GM19025 (cell line): ENCODE results near the gene ARHGAP18.
A peak's percentile ranks its signal among the peaks of the same experiment; 100 is the strongest.

Source experiments
- ATAC-seq: cut with Tn5 transposase; IDR thresholded peaks from one replicate; pipeline ENCODE4 v1.9.1; 2021; ENCODE audit warnings: mild to moderate bottlenecking, low read depth, moderate library complexity; ENCODE audit not compliant: unreplicated experiment

ARHGAP18 gene

GRCh38 chr6:129726650-129727049 lies 16.7 kb upstream of the ARHGAP18 start:
- ATAC-seq, result no peak

- no peak for ATAC-seq
Measured at GRCh38 chr6:129725341-129725740, 15.4 kb upstream of the ARHGAP18 start.

- no peak for ATAC-seq
Measured at GRCh38 chr6:129719692-129720091, 9.7 kb upstream of the ARHGAP18 start.

- no peak for ATAC-seq
Measured at GRCh38 chr6:129717277-129717676, 7.3 kb upstream of the ARHGAP18 start.

GRCh38 chr6:129713806-129714333 lies 3.9 kb upstream of the ARHGAP18 start:
- ATAC-seq, result no peak

GRCh38 chr6:129711271-129711631 lies 1.3 kb upstream of the ARHGAP18 start:
- ATAC-seq, result no peak

- no peak for ATAC-seq
Measured at GRCh38 chr6:129710450-129711270, 683 bp upstream of the ARHGAP18 start.

GRCh38 chr6:129709196-129709768 lies 695 bp downstream of the ARHGAP18 start:
- peak; percentile 2 for ATAC-seq

- no peak for ATAC-seq
Measured at GRCh38 chr6:129708496-129709195, 1.3 kb downstream of the ARHGAP18 start.

GRCh38 chr6:129707882-129708495 lies 2.0 kb downstream of the ARHGAP18 start:
- no peak for ATAC-seq

GRCh38 chr6:129707028-129707427 lies 2.9 kb downstream of the ARHGAP18 start:
- ATAC-seq, result no peak

GRCh38 chr6:129705212-129705611 lies 4.8 kb downstream of the ARHGAP18 start:
- no peak for ATAC-seq

- no peak for ATAC-seq
Measured at GRCh38 chr6:129704708-129705107, 5.3 kb downstream of the ARHGAP18 start.

- no peak for ATAC-seq
Measured at GRCh38 chr6:129701721-129702455, 8.1 kb downstream of the ARHGAP18 start.

- ATAC-seq, result no peak
Measured at GRCh38 chr6:129700666-129701065, 9.3 kb downstream of the ARHGAP18 start.

- no peak for ATAC-seq
Measured at GRCh38 chr6:129699659-129700058, 10.3 kb downstream of the ARHGAP18 start.

GRCh38 chr6:129698430-129698829 lies 11.5 kb downstream of the ARHGAP18 start:
- no peak for ATAC-seq

- no peak for ATAC-seq
Measured at GRCh38 chr6:129697788-129698187, 12.2 kb downstream of the ARHGAP18 start.

- ATAC-seq, result no peak
Measured at GRCh38 chr6:129696843-129697242, 13.1 kb downstream of the ARHGAP18 start.

GRCh38 chr6:129696028-129696418 lies 14.0 kb downstream of the ARHGAP18 start:
- no peak for ATAC-seq
